ENCODE measurements around the gene FAM117B.

FAM117B gene

GRCh38 chr2:202610380-202610779 is 24.4 kb upstream of the FAM117B start:
- WGBS: 94% methylated on average over 5 of the region's 5 CpGs
- no peak overlapping the region for H3K9ac ChIP-seq (ENCODE audit: low read depth, low read length)
- H3K4me3 ChIP-seq (ENCODE audit: low read length): no peak overlapping the region
- no peak overlapping the region for H3K27ac ChIP-seq (ENCODE audit: low read depth, low read length)
- H3K9me3 ChIP-seq (ENCODE audit: insufficient read depth, low read depth, low read length): no peaks in the 10 kb centered on the region
- H3K4me1 ChIP-seq (ENCODE audit: insufficient read depth, low read length): peaks cover 5% of the 10 kb centered on the region; the same call in 1 of the 2 replicates
- no peaks in the 10 kb centered on the region for H3K27me3 ChIP-seq (ENCODE audit: insufficient read depth, low read length)
- H3K36me3 ChIP-seq (ENCODE audit: insufficient read depth, low read length): no peaks in the 10 kb centered on the region

- peaks cover 5% of the 10 kb centered on the region; the same call in 1 of the 2 replicates for H3K4me1 ChIP-seq (ENCODE audit: insufficient read depth, low read length)
- 95% methylated on average over 1 of the region's 1 CpG for WGBS
- H3K4me3 ChIP-seq (ENCODE audit: low read length): no peak overlapping the region
- H3K36me3 ChIP-seq (ENCODE audit: insufficient read depth, low read length): no peaks in the 10 kb centered on the region
- no peaks in the 10 kb centered on the region for H3K27me3 ChIP-seq (ENCODE audit: insufficient read depth, low read length)
- no peak overlapping the region for H3K9ac ChIP-seq (ENCODE audit: low read depth, low read length)
- H3K27ac ChIP-seq (ENCODE audit: low read depth, low read length): no peak overlapping the region
- no peaks in the 10 kb centered on the region for H3K9me3 ChIP-seq (ENCODE audit: insufficient read depth, low read depth, low read length)
Measured at GRCh38 chr2:202612145-202612544, 22.6 kb upstream of the FAM117B start.

GRCh38 chr2:202613479-202613878 is 21.3 kb upstream of the FAM117B start:
- peaks cover 5% of the 10 kb centered on the region; the same call in 1 of the 2 replicates for H3K4me1 ChIP-seq (ENCODE audit: insufficient read depth, low read length)
- H3K27me3 ChIP-seq (ENCODE audit: insufficient read depth, low read length): no peaks in the 10 kb centered on the region
- 95% methylated on average over 4 of the region's 4 CpGs for WGBS
- no peak overlapping the region for H3K4me3 ChIP-seq (ENCODE audit: low read length)
- no peaks in the 10 kb centered on the region for H3K9me3 ChIP-seq (ENCODE audit: insufficient read depth, low read depth, low read length)
- no peak overlapping the region for H3K27ac ChIP-seq (ENCODE audit: low read depth, low read length)
- H3K9ac ChIP-seq (ENCODE audit: low read depth, low read length): no peak overlapping the region
- H3K36me3 ChIP-seq (ENCODE audit: insufficient read depth, low read length): no peaks in the 10 kb centered on the region

- 100% methylated on average over 3 of the region's 5 CpGs for WGBS
Measured at GRCh38 chr2:202624133-202624532, 10.6 kb upstream of the FAM117B start.

GRCh38 chr2:202627042-202627441 is 7.7 kb upstream of the FAM117B start:
- Histone ChIP-seq H3K27ac (ENCODE audit: low read depth, low read length) (no peak overlapping the region), H3K9ac (ENCODE audit: low read depth, low read length) (no peak overlapping the region), H3K4me3 (ENCODE audit: low read length) (no peak overlapping the region), H3K9me3 (ENCODE audit: insufficient read depth, low read depth, low read length) (no peaks in the 10 kb centered on the region), H3K4me1 (ENCODE audit: insufficient read depth, low read length) (no peaks in the 10 kb centered on the region), H3K27me3 (ENCODE audit: insufficient read depth, low read length) (no peaks in the 10 kb centered on the region), H3K36me3 (ENCODE audit: insufficient read depth, low read length) (no peaks in the 10 kb centered on the region)
- 85% methylated on average over 4 of the region's 4 CpGs for WGBS

More at GRCh38 chr2:202624133-202624532, 10.6 kb upstream of the FAM117B start:
- Histone ChIP-seq H3K27me3 (ENCODE audit: insufficient read depth, low read length) (no peaks in the 10 kb centered on the region), H3K9ac (ENCODE audit: low read depth, low read length) (no peak overlapping the region), H3K4me1 (ENCODE audit: insufficient read depth, low read length) (no peaks in the 10 kb centered on the region), H3K36me3 (ENCODE audit: insufficient read depth, low read length) (no peaks in the 10 kb centered on the region), H3K4me3 (ENCODE audit: low read length) (no peak overlapping the region), H3K27ac (ENCODE audit: low read depth, low read length) (no peak overlapping the region), H3K9me3 (ENCODE audit: insufficient read depth, low read depth, low read length) (no peaks in the 10 kb centered on the region)

GRCh38 chr2:202628646-202629198 is 6.0 kb upstream of the FAM117B start:
- Histone ChIP-seq H3K27ac (ENCODE audit: low read depth, low read length) (no peak overlapping the region), H3K9me3 (ENCODE audit: insufficient read depth, low read depth, low read length) (no peaks in the 10 kb centered on the region), H3K4me3 (ENCODE audit: low read length) (no peak overlapping the region), H3K27me3 (ENCODE audit: insufficient read depth, low read length) (no peaks in the 10 kb centered on the region), H3K9ac (ENCODE audit: low read depth, low read length) (no peak overlapping the region), H3K36me3 (ENCODE audit: insufficient read depth, low read length) (no peaks in the 10 kb centered on the region), H3K4me1 (ENCODE audit: insufficient read depth, low read length) (no peaks in the 10 kb centered on the region)
- WGBS: 90% methylated on average over 3 of the region's 3 CpGs

GRCh38 chr2:202632682-202633290 is 2.0 kb upstream of the FAM117B start:
- no peak overlapping the region for H3K27ac ChIP-seq (ENCODE audit: low read depth, low read length)
- 92% methylated on average over 4 of the region's 4 CpGs for WGBS
- no peaks in the 10 kb centered on the region for H3K36me3 ChIP-seq (ENCODE audit: insufficient read depth, low read length)

GRCh38 chr2:202633470-202633869 is 1.3 kb upstream of the FAM117B start:
- H3K9me3 ChIP-seq (ENCODE audit: insufficient read depth, low read depth, low read length): no peaks in the 10 kb centered on the region
- H3K36me3 ChIP-seq (ENCODE audit: insufficient read depth, low read length): no peaks in the 10 kb centered on the region
- peaks cover 9% of the 10 kb centered on the region; the same call in 1 of the 2 replicates for H3K4me1 ChIP-seq (ENCODE audit: insufficient read depth, low read length)
- WGBS: 96% methylated on average over 18 of the region's 19 CpGs
- no peak overlapping the region for H3K9ac ChIP-seq (ENCODE audit: low read depth, low read length)
- no peak overlapping the region for H3K4me3 ChIP-seq (ENCODE audit: low read length)
- H3K27ac ChIP-seq (ENCODE audit: low read depth, low read length): no peak overlapping the region
- H3K27me3 ChIP-seq (ENCODE audit: insufficient read depth, low read length): no peaks in the 10 kb centered on the region

More at GRCh38 chr2:202632682-202633290, 2.0 kb upstream of the FAM117B start:
- no peak overlapping the region for H3K9ac ChIP-seq (ENCODE audit: low read depth, low read length)
- H3K4me1 ChIP-seq (ENCODE audit: insufficient read depth, low read length): peaks cover 9% of the 10 kb centered on the region; the same call in 1 of the 2 replicates
- H3K4me3 ChIP-seq (ENCODE audit: low read length): no peak overlapping the region
- H3K27me3 ChIP-seq (ENCODE audit: insufficient read depth, low read length): no peaks in the 10 kb centered on the region
- H3K9me3 ChIP-seq (ENCODE audit: insufficient read depth, low read depth, low read length): no peaks in the 10 kb centered on the region

GRCh38 chr2:202635428-202636212 is 851 bp downstream of the FAM117B start:
- peak overlapping the region; percentile 99 for H3K27ac ChIP-seq (ENCODE audit: low read depth, low read length)
- H3K4me1 ChIP-seq (ENCODE audit: insufficient read depth, low read length): peaks cover 9% of the 10 kb centered on the region; the same call in 1 of the 2 replicates
- H3K9ac ChIP-seq (ENCODE audit: low read depth, low read length): peak overlapping the region; percentile 98
- no peaks in the 10 kb centered on the region for H3K9me3 ChIP-seq (ENCODE audit: insufficient read depth, low read depth, low read length)
- WGBS: under 1% methylated on average over 92 of the region's 92 CpGs
- no peaks in the 10 kb centered on the region for H3K27me3 ChIP-seq (ENCODE audit: insufficient read depth, low read length)
- H3K4me3 ChIP-seq (ENCODE audit: low read length): peak overlapping the region; percentile 81
- H3K36me3 ChIP-seq (ENCODE audit: insufficient read depth, low read length): no peaks in the 10 kb centered on the region

- Histone ChIP-seq H3K27me3 (ENCODE audit: insufficient read depth, low read length) (no peaks in the 10 kb centered on the region), H3K36me3 (ENCODE audit: insufficient read depth, low read length) (no peaks in the 10 kb centered on the region), H3K4me1 (ENCODE audit: insufficient read depth, low read length) (peaks cover 9% of the 10 kb centered on the region; the same call in 1 of the 2 replicates), H3K9me3 (ENCODE audit: insufficient read depth, low read depth, low read length) (no peaks in the 10 kb centered on the region), H3K27ac (ENCODE audit: low read depth, low read length) (peak overlapping the region; percentile 83), H3K4me3 (ENCODE audit: low read length) (peak overlapping the region; percentile 81), H3K9ac (ENCODE audit: low read depth, low read length) (peak overlapping the region; percentile 58)
- WGBS: 10% methylated on average over 2 of the region's 2 CpGs
Measured at GRCh38 chr2:202636213-202636513, 1.4 kb downstream of the FAM117B start.

- Histone ChIP-seq H3K9ac (ENCODE audit: low read depth, low read length) (no peak overlapping the region), H3K4me3 (ENCODE audit: low read length) (no peak overlapping the region), H3K36me3 (ENCODE audit: insufficient read depth, low read length) (no peaks in the 10 kb centered on the region), H3K4me1 (ENCODE audit: insufficient read depth, low read length) (peaks cover 17% of the 10 kb centered on the region), H3K27ac (ENCODE audit: low read depth, low read length) (no peak overlapping the region), H3K9me3 (ENCODE audit: insufficient read depth, low read depth, low read length) (no peaks in the 10 kb centered on the region), H3K27me3 (ENCODE audit: insufficient read depth, low read length) (no peaks in the 10 kb centered on the region)
- 92% methylated on average over 6 of the region's 6 CpGs for WGBS
Measured at GRCh38 chr2:202638721-202639120, 4.0 kb downstream of the FAM117B start.
